ENCODE results near the gene CNOT8. TPM values are rescaled to one million over a fixed set of nuclear protein-coding genes. Genes with fewer than 3 reads are reported as not detected.

Gene CNOT8
- total RNA-seq, 4 donors from 2014 or later, result 32.0 to 96.2 (median 54.2) TPM

- no peak for DNase-seq
- no peak for TF ChIP-seq POLR2A (IDR thresholded peaks at IDR 0.05)
- TF ChIP-seq CTCF (IDR thresholded peaks at IDR 0.05), result no peak
- Histone ChIP-seq H3K4me3 (no peak overlapping the region), H3K36me3 (no peaks in the 10 kb centered on the region), H3K9me3 (no peaks in the 10 kb centered on the region), H3K4me1 (no peaks in the 10 kb centered on the region), H3K27me3 (no peaks in the 10 kb centered on the region), H3K27ac (no peak overlapping the region)
- intact Hi-C loops (cut with DNase I; ENCODE audit: low total_unique reads), result loop anchor here (5.0 kb wide), 1 partner anchor 166 kb away; no protein-coding TSS in a partner anchor
Measured at GRCh38 chr5:154813736-154814135, 44.7 kb upstream of the CNOT8 start.

- TF ChIP-seq POLR2A (IDR thresholded peaks at IDR 0.05) (no peak), CTCF (IDR thresholded peaks at IDR 0.05) (no peak)
- no peak overlapping the region for H3K4me3 ChIP-seq
- intact Hi-C loops (cut with DNase I; ENCODE audit: low total_unique reads), result no loop called here
- H3K4me1 ChIP-seq, result no peaks in the 10 kb centered on the region
- no peak for DNase-seq
- H3K27ac ChIP-seq, result no peak overlapping the region
- H3K9me3 ChIP-seq, result no peaks in the 10 kb centered on the region
- no peaks in the 10 kb centered on the region for H3K27me3 ChIP-seq
- H3K36me3 ChIP-seq, result no peaks in the 10 kb centered on the region
Measured at GRCh38 chr5:154815025-154815424, 43.4 kb upstream of the CNOT8 start.

GRCh38 chr5:154815684-154816247 is 42.7 kb upstream of the CNOT8 start:
- Histone ChIP-seq H3K36me3 (no peaks in the 10 kb centered on the region), H3K4me1 (no peaks in the 10 kb centered on the region), H3K4me3 (no peak overlapping the region), H3K9me3 (no peaks in the 10 kb centered on the region), H3K27ac (no peak overlapping the region), H3K27me3 (no peaks in the 10 kb centered on the region)
- no peak for DNase-seq
- no peak for TF ChIP-seq CTCF (IDR thresholded peaks at IDR 0.05)
- TF ChIP-seq POLR2A (IDR thresholded peaks at IDR 0.05), result no peak
- intact Hi-C loops (cut with DNase I; ENCODE audit: low total_unique reads), result no loop called here

DNA sequence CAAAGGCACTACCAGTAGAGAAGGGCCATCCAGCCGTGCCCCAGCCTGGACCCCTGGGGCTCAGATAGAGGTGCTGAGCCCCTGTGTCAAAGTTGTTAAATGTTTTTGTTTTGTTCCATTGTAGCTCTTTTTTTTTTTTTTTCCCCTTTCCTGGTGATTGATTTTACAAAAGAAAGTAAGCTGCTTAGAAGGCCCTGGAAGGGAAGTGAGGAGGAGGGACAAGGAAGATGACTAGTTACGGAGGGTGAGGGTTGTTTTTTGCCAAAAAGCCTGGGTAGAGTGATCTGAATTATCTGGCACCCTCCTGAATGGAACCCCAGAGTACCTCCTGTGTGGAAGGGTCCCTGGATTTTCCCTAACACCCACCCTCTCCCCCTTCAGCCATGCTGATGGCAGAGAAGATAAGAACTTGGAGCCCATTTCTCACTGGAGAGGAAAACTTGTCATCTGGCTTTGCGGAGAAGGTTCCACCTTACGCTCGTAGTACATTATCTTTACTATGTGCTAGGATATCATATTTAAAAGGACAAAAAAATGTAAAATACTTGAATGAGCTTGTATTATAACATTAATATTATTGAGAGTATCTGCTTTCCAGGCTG is 41.4 kb upstream of the CNOT8 start:
- Histone ChIP-seq H3K9me3 (no peaks in the 10 kb centered on the region), H3K4me3 (no peak overlapping the region), H3K4me1 (no peaks in the 10 kb centered on the region), H3K27me3 (no peaks in the 10 kb centered on the region), H3K27ac (peak overlapping the region in 1 of 2 donors; percentile 15), H3K36me3 (no peaks in the 10 kb centered on the region)
- intact Hi-C loops (cut with DNase I; ENCODE audit: low total_unique reads), result no loop called here
- DNase-seq, result no peak
- TF ChIP-seq POLR2A (IDR thresholded peaks at IDR 0.05), result no peak
- TF ChIP-seq CTCF (IDR thresholded peaks at IDR 0.05), result no peak

DNA sequence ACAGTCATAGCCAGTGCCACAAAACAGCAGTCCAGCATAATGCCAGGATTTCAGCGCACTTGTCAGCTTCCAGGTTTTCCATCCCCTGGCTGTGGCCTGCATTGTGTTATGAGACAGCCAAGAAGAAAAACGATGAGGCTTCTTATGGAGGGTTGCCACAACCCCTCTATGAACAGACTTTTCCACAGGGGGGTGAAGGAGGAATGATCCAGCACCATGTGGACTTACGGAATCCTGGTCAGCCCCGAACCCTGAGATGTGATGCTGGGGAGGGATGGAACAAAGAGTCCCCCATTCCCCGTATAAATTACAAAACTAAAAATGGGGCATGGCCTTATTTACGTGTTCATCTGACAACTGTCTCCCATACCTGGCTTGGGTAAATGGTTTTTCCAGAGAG is 40.6 kb upstream of the CNOT8 start:
- Histone ChIP-seq H3K4me1 (no peaks in the 10 kb centered on the region), H3K4me3 (no peak overlapping the region), H3K27ac (peak overlapping the region in 1 of 2 donors; percentile 9), H3K9me3 (no peaks in the 10 kb centered on the region), H3K36me3 (no peaks in the 10 kb centered on the region), H3K27me3 (no peaks in the 10 kb centered on the region)
- no peak for DNase-seq
- TF ChIP-seq POLR2A (IDR thresholded peaks at IDR 0.05) (no peak), CTCF (IDR thresholded peaks at IDR 0.05) (no peak)
- intact Hi-C loops (cut with DNase I; ENCODE audit: low total_unique reads), result no loop called here

All from uterus (tissue), 4 donors.